Amygdala (tissue), 56 donors: Measurements from ENCODE around the gene ASB8.
"Not testable (repeated sequence)": the region's sequence is repeated elsewhere in the genome, so short reads cannot be mapped to it uniquely, and the experiment has no call there.

Source experiments
- DNase-seq, 56 donors: peaks; one replicate each; lab custom pipeline; 2025; lab: John Stamatoyannopoulos, UW

The ASB8 gene

DNA sequence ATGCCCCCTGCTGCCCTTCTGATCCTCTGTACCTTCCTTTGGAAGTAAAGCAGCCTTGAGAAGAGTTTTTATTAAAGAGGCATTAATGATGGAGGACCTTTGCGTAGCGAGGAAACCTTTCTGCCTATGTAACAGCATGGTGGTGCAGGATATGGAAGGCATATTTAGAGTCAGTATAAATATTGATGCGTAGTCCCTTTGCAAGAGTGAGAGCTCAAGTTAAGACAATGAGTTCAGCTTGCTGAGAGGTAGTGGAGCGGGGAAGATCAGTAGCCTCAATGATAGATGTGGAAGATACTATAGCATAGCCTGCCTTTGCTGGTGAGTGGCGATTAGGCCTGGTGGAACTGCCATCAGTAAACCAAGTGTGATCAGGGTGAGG lies 46.0 kb downstream of the ASB8 start:
- DNase-seq, result not testable (repeated sequence)

DNA sequence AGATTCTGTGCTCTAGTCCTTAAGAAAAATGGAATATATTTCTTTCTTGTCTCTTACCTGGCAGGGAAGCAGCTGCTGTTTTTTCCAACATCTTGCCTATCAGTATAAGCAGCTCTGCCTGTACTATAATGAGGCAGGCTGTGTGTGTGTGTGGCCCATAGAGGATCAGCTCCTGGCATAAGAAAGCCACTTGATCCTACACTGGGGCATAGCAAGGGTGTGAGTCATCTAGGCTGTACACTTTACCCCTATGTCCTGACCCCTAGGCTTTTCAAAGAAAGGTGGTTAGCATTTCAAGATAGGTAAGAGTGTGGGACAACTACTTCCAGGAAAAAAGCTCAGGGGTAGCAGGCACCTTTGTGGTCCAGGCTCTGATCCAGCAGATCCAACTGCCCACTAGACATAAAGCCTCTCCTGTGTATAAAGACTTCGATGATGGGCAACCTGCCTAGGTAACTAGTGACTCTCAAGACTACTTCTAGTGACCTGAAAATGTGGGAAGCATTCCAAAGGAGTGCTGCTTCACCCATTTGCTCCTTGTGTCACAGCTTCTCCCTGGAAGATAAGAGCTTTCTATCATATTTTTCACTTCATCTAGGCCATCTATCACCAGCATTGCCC lies 46.5 kb downstream of the ASB8 start:
- DNase-seq, result no peak

DNA sequence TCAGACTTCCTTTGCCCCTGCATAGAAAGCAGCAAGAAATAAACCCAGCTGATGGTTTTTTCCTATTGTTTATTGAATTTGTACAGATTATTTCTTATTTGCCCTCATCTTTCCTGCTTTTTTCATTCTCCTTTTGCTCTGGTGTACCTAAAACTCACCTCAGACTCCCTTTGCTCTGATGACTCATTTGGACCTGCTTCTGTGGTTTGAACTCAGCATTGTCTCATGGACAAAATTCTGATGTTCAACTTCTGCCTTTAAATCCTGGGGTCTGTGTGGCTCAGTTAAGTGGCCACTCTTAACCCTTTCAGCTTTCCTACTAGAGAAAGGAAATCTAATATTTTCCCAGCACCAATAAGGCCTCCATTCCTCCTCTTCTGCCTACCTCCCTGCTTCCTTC lies 47.9 kb downstream of the ASB8 start:
- DNase-seq, result no peak

DNA sequence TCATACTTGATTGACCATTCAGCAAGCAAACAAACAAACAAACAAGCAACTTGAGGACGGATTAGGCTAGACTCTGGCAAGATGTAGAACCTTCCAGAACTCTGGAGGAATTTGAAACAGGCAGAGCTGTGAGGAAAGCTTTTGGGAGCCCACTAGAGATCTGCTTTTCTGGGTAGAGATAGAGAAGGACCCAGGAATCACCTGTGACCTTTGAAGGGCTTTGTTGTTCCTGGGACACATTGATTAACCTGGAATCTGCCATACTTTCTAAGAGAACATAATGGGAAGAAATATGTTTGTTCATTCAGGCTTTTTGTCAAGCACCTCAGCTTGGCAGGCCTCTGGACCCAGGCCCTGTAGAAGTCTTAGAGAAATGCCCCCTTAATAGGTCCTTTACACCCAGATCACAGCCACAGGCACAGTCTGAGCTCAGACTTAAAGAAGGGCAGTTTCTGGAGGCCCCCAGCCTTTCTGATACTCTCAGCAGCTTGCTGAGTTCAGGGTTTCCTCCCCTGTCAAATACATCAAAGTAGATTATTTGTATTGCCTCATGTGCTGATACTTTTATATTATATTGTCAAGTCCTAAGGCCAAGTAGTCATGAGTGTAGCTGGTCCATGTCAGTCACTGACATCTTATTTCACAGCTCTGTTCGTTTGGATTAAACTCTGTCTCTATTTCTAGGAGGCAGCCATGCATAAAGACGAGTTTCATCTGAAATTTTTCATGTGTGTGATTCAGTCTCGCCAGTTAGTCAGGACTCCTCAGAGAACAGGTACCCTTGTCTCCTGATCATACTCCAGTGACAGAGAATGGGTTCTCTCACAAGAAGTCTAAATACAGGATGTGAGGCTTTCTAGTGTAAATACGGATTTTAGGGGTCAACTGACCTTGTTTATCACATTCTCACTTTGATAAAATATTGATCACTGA lies 50.4 kb downstream of the ASB8 start:
- peak in 1 of 56 donors; percentile 23 for DNase-seq

DNA sequence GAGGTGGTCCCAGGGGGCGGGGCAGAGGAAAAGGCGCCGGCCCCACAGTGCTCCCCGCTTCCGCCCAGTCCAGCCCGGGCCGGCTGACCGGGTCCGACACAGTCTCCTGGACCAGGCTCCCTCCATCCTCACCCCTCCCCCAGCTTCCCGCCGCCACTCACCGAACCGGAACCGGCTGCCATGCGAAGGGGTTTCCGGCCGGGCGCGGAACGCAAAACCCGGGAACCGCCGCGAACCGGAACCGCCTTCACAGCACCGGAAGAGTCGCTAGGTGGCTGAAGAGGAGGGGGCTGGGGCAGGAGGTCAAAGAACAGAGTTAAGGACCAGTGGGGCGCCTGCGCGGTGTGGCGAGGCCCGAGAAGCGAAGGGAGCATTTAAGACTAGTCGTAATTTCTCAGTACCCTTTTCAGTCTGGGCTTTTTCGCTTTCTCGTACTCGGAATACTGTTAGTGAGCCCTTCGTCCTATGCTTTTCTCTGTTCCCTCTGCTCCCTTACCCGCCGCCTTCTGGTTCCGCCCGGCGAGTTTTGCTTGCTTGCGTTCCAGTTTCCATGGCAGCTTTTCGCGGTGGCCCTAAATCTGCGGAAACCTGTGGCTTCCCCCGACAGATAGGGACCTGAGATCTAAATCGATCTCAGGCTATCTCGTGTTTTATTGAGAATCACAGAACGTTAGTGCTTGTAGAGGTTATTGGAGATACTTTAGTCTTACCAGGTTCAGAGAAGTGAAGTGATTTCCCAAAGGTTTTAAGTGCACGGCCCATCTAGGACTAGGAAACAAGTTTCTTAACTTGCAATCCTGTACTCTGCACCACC lies 51.2 kb downstream of the ASB8 start, which contains the start of gene SENP1:
Gene SENP1, minus strand, starts transcription at position 213 of the 814 bp plus-strand sequence. CDS start 4,607 bp downstream, outside the sequence.
- DNase-seq, result peak; percentile 32 to 94 (median 86)

DNA sequence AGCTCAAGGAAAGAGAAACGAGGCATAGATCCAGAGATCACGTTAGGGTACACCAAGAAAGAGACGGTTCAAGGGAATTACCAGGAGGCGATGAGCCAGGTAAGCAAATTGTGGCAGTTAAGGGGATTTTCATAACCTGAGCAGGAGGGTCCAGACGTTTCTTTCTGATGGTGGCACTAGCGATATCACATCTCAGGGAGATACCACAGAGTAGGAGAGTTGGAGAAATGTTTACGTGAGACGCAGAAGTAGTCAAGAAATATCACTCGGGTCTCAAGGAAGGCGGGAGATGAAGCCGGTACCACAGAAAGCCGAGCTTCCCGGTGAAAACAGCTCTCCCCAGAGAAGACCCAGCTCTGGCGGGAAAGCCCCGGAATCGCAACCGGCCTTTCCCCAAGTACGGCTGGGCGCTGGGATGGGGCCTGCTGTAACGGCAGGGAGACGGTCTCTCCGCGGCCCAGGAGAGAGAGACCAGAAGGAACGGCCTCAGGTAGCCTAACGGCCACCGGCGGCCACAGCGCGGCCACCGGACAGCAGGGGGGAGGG lies 51.9 kb downstream of the ASB8 start:
- peak in 4 of 56 donors; percentile 30 to 64 (median 53) for DNase-seq

DNA sequence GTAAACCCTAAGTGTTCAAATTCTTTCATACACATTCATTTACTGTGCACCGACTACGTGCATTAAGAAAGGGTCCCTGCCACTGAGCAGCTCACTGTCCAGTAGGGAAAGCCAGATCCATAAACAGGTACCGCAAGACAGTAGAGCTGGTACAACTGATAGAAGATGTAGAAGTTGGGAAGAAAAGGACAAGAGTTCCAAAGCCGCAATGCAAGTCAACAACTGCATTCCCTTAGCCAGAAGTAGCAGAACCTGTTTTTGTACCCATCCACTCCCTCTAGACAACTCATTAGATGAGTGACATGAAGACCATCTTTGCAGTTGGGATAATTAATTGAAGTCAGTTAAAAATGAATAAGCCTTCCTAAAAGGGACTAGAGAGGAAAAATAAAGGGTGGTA lies 52.8 kb downstream of the ASB8 start:
- no peak for DNase-seq
